K562 (cell line): ENCODE measurements around the gene CCDC70. TPM values are rescaled to one million over a fixed set of nuclear protein-coding genes. Genes with fewer than 3 reads are reported as not detected.

ENCODE experiments used
- ATF7 ChIP-seq: fragments of 450-650 bp; IDR thresholded peaks from 2 replicates; pipeline ENCODE4 v1.7.1; 2014; ENCODE audit warnings: mild to moderate bottlenecking, moderate library complexity
- BDP1 ChIP-seq: IDR thresholded peaks from 3 replicates; pipeline ENCODE4 v1.6.1; 2011; ENCODE audit not compliant: insufficient read length, insufficient read depth
- CAMTA2 ChIP-seq: fragments of 250-450 bp; sonication (Bioruptor Pico); conservative IDR thresholded peaks from 2 replicates; pipeline ENCODE4 v1.5.1; 2022
- CEBPG ChIP-seq, 3 experiments: fragments of 200-800 bp in 1 of 3; sonication (Bioruptor generic) in 1 of 3; sonication (generic) in 1 of 3; formaldehyde crosslinking in 1 of 3; IDR thresholded peaks in 2 of 3; conservative IDR thresholded peaks in 1 of 3; 2 replicates each; pipeline versions ENCODE4 v1.6.1 to v1.8.0; 2016 to 2022; ENCODE audit warnings: missing compliant biosample characterization in 2 of 3, missing genetic modification characterization in 2 of 3, mild to moderate bottlenecking in 1 of 3, missing genetic modification reagents in 1 of 3
- CHAMP1 ChIP-seq: fragments of 450-650 bp; IDR thresholded peaks from 2 replicates; pipeline ENCODE4 v1.6.1; 2016; ENCODE audit warnings: mild to moderate bottlenecking
- CHD2 ChIP-seq: IDR thresholded peaks from 2 replicates; pipeline ENCODE4 v1.6.1; 2011; ENCODE audit warnings: low read depth, low read length
- HDAC2 ChIP-seq: fragments of 450-650 bp; IDR thresholded peaks from 2 replicates; pipeline ENCODE4 v1.6.1; 2016; ENCODE audit warnings: mild to moderate bottlenecking
- MEF2A ChIP-seq: IDR thresholded peaks from 2 replicates; pipeline ENCODE4 v1.6.1; 2011; ENCODE audit warnings: low read depth, mild to moderate bottlenecking, low read length, moderate library complexity; ENCODE audit not compliant: control insufficient read depth
- MTF1 ChIP-seq: fragments of 250-450 bp; sonication (Bioruptor Pico); IDR thresholded peaks from 2 replicates; pipeline ENCODE4 v1.9.0; 2021; ENCODE audit warnings: moderate library complexity, mild to moderate bottlenecking, inconsistent platforms, borderline replicate concordance
- NR0B1 ChIP-seq: fragments of 450-650 bp; IDR thresholded peaks from one replicate; pipeline ENCODE4 v1.6.1; 2018; ENCODE audit warnings: mild to moderate bottlenecking, moderate library complexity; ENCODE audit not compliant: partially characterized antibody
- TARDBP ChIP-seq: fragments of 450-650 bp; IDR thresholded peaks from 2 replicates; pipeline ENCODE4 v1.6.1; 2016
- UBTF ChIP-seq, 2 experiments: IDR thresholded peaks; 2 replicates each; pipeline ENCODE4 v1.6.1; 2012; ENCODE audit warnings: improper control_type of control experiment in 2 of 2, low read depth in 2 of 2, low read length in 2 of 2, borderline replicate concordance in 1 of 2
- ZNF184 ChIP-seq: sonication (generic); formaldehyde crosslinking; IDR thresholded peaks from 2 replicates; pipeline ENCODE4 v1.5.0; 2020; ENCODE audit warnings: missing genetic modification reagents
- ZNF239 ChIP-seq: fragments of 250-450 bp; sonication (Bioruptor Pico); IDR thresholded peaks from 2 replicates; pipeline ENCODE4 v1.4.0; 2020; ENCODE audit warnings: mild to moderate bottlenecking
- ZNF551 ChIP-seq: fragments of 250-450 bp; sonication (Bioruptor Pico); IDR thresholded peaks from 2 replicates; pipeline ENCODE4 v1.5.0; 2021; ENCODE audit warnings: mild to moderate bottlenecking, moderate library complexity
- ZNF589 ChIP-seq: fragments of 200-800 bp; sonication (Bioruptor generic); IDR thresholded peaks from 2 replicates; pipeline ENCODE4 v1.6.1; 2016; ENCODE audit warnings: low read depth, missing genetic modification characterization, missing compliant biosample characterization
- polyA plus RNA-seq, 8 experiments: library from polyadenylated mRNA; depleted of rRNA in 4 of 8; stranded (reverse) in 5 of 8; unstranded in 3 of 8; fragments of >200 nt; fragmentation: Nextera tagmentation in 2 of 8; fragmentation: Illumina TruSeq in 1 of 8; extraction: Ambion mirVana in 2 of 8; extraction: Trizol in 1 of 8; gene quantifications; 2 replicates each; pipeline versions ENCODE4 v1.2.1 to v1.2.3, GENCODE V29; 2011 to 2014; ENCODE audit warnings: inconsistent platforms in 1 of 8, missing spikeins in 1 of 8
- total RNA-seq, 7 experiments: library from RNA; depleted of rRNA in 6 of 7; stranded (reverse); fragments of >200 nt in 6 of 7; fragmentation: Illumina TruSeq in 2 of 7; extraction: Trizol in 2 of 7; gene quantifications; 2 replicates each; pipeline versions ENCODE4 v1.2.1 to v1.2.3, GENCODE V29; 2011 to 2021; ENCODE audit warnings: low replicate concordance in 1 of 7

The CCDC70 gene
- total and polyA plus RNA-seq, 9 of the 15 experiments (the other 6 are each of a cell fraction or from before 2014, with no cell fraction given): not detected

- TF ChIP-seq ZNF184: no peak
- no peak for TF ChIP-seq HDAC2
- no peak for TF ChIP-seq MTF1
- no peak for TF ChIP-seq MEF2A
- no peak for TF ChIP-seq CHD2
- no peak for TF ChIP-seq ATF7
- TF ChIP-seq ZNF239 (CRISPR knock-in tag): no peak
- no peak for TF ChIP-seq BDP1
- no peak for TF ChIP-seq CAMTA2 (CRISPR knock-in tag)
- TF ChIP-seq UBTF (IDR thresholded peaks at IDR 0.05; ENCODE audit: borderline replicate concordance in 1 of 2, low read depth in 2 of 2, low read length in 2 of 2): no peak
- TF ChIP-seq TARDBP: no peak
- TF ChIP-seq CHAMP1: no peak
- no peak for TF ChIP-seq NR0B1
- TF ChIP-seq ZNF589 (CRISPR knock-in tag): no peak
- no peak for TF ChIP-seq CEBPG (CRISPR knock-in tag; IDR thresholded peaks at IDR 0.05)
- TF ChIP-seq CEBPG (tag; conservative IDR thresholded peaks at IDR 0.05 in 1 of 2, IDR thresholded peaks at IDR 0.05 in 1 of 2): no peak
- TF ChIP-seq ZNF551 (CRISPR knock-in tag): no peak
- TF ChIP-seq, all 486 proteins: peak for 0
Measured at GRCh38 chr13:51823359-51823758, 38.4 kb upstream of the CCDC70 start (continued).
